Omental fat pad (tissue), 4 donors: Measurements from ENCODE around the gene ARHGAP42. TPM values are rescaled to one million over a fixed set of nuclear protein-coding genes. Genes with fewer than 3 reads are reported as not detected.

Source experiments
- ATAC-seq: fragments of 150-250 bp; one replicate; pipeline ENCODE4 v1.9.1; 2016; ENCODE audit warnings: mild to moderate bottlenecking, moderate library complexity; ENCODE audit not compliant: low FRiP score
- DNase-seq: peaks from one replicate; pipeline ENCODE4 v3.0.0-alpha.2; 2019; ENCODE audit warnings: low spot score
- CTCF ChIP-seq, 3 donors: fragments of 450-650 bp; IDR thresholded peaks; one replicate each; pipeline ENCODE4 v1.5.1; 2016 to 2017; ENCODE audit warnings: antibody characterized with exemption in 3 of 3, mild to moderate bottlenecking in 3 of 3, moderate library complexity in 2 of 3
- total RNA-seq, 4 donors: library from RNA; depleted of rRNA; stranded (reverse); fragments of >200 nt; gene quantifications; one replicate each; pipeline ENCODE4 v1.1.0, GENCODE V29; 2016

Gene ARHGAP42
- total RNA-seq, 4 donors from 2014 or later = 9.6 to 47.4 (median 15.7) TPM

DNA sequence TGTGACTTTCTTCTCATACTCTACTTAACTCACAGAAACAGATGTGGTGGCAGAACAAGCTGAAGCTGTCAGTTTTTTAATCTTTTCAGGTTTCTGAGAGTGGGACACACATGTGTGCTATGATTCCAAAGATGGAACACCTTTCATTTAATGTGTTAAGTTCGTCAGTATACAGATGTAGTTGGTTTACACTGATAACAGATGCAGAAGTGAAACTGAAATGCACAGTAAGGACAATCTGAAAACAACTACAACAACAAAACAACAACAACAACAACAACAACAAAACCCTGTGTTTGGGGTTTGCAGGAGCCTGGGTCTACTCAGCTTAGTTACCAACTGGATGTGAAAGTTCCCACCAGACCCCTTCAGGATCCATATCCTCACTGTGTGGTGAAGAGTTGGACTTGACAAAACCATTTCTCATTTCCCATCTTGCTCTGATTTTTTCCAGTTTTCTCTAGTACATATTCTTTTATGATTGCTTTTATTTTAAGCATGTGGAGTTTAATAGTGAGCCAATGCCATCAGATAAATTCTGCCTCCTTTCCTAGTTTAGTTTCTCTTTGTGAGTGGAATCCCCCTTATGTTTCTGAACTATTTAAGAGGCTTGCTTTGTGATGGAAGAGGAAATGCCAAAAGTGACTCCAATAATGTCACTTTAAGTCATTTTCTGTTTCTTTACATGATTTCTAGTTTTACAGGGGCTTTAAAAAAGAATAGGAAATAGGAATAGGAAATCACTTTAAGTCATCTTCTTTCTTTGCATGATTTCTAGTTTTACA lies 47.8 kb downstream of the ARHGAP42 start:
- ATAC-seq = no peak
- TF ChIP-seq CTCF (IDR thresholded peaks at IDR 0.05) = no peak
- no peak for DNase-seq

DNA sequence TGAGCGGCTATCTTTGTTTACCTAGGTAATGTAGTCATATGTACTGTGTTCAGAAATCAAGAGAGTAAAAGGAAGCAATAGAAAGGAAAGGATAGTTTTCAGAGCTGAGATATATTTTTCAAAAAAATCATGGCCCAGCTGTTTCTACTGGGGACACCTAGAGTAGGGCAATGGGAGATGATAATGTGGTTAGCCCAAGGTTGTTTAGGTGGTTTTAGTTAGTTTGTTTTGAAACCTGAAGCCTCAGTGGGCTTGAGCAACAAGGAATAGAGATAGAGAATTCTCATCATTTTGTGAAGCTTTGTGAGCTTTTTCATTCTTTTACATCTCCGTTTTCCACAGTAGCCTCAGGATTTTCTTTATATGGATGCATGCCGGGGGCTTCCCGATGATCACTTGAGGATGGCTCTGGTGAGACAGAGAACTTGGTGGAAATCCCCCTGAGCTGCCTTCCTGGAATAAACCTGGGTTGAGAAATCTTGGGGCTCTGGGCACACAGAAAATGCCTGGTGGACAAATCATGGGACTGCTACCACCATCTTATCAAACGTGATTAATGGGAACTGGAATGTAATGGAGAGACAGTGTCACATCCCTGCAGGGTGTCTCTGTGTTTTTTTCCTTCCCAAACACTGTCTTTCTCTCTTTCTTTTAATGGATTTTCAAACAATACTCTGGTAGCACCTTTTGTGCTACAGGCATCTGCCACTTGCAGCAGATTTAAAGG lies 49.0 kb downstream of the ARHGAP42 start:
- ATAC-seq (no peak), DNase-seq (no peak)
- no peak for TF ChIP-seq CTCF (IDR thresholded peaks at IDR 0.05)

- no peak for TF ChIP-seq CTCF (IDR thresholded peaks at IDR 0.05)
- no peak for ATAC-seq
- no peak for DNase-seq
Observed at GRCh38 chr11:100738701-100739270, 51.7 kb downstream of the ARHGAP42 start.

- DNase-seq (no peak), ATAC-seq (no peak)
- TF ChIP-seq CTCF (IDR thresholded peaks at IDR 0.05) = no peak
Observed at GRCh38 chr11:100739666-100740065, 52.6 kb downstream of the ARHGAP42 start.

DNA sequence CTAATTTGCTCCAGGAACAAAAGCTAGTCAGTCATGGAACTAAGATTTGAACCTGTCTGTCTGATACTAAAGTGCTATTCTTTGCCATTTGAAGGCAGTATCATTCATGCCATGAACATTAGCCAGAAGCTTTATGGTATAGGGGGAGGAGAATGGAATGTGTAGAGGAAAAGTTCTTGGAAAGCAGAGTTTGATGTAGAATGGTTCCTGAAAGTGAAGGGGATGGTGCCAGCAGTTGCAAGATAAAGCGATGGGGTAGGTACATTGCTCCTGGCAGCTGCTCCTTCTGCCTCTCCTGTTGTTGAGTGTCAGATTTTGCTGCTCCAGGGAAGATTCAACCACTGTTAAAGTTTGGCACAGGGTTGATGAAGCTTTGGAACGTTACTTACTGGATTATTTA lies 53.4 kb downstream of the ARHGAP42 start:
- no peak for TF ChIP-seq CTCF (IDR thresholded peaks at IDR 0.05)
- ATAC-seq = no peak
- no peak for DNase-seq

DNA sequence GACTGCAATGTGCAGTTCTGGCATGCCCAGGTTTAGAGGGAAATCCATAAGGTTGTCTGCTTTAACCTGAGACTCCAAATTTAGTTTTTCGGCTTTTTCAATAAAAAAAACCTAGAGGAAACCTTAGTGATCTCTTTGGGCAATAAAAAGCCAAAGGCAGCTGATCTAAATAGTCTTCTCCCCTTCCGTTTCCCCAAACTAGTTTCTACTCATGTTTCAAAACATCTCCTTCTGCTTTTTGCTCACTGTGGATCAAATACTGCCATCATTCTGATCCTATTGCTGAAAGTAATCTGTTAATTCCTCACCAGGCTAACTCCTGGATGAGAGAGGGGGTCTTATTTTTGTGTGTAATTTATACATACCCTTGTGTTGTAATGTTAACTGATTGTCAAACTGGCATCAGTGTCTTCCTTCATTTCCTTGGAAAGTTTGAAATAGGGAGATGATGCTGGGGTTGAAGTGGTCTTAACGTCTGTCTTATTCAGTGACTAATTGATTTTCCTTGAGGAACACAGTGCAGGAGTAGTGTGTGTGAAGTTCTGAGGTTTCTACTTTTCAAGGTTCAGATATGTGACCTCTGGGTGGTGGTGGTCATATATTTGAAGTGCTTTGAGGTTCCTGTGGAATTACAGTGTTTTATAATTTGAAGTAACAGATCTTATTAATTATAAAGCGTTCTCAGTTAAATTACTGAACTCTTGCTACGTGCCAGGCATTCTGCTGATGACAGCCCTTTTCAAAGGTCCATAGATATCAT lies 55.0 kb downstream of the ARHGAP42 start:
- no peak for ATAC-seq

More for the DNA sequence above, 55.0 kb downstream of the ARHGAP42 start:
- no peak for TF ChIP-seq CTCF (IDR thresholded peaks at IDR 0.05)
- DNase-seq = no peak
